ENCODE results near the gene PTPRK.

The PTPRK gene

GRCh38 chr6:128156321-128157111 lies 363.9 kb downstream of the PTPRK start:
- H4K91ac ChIP-seq (ENCODE audit: low read depth, low read length, poor library complexity) = no peak overlapping the region
- WGBS, 2 donors (ENCODE audit: extremely low coverage in 2 of 2, insufficient read length in 2 of 2, insufficient replicate concordance in 1 of 2) = no CpG with 5 or more reads among the region's 4 CpGs
- no peaks in the 10 kb centered on the region for H3K4me1 ChIP-seq (ENCODE audit: control insufficient read depth in 2 of 2, insufficient read depth in 1 of 2, low read depth in 1 of 2, low read length in 2 of 2)
- H2BK15ac ChIP-seq (ENCODE audit: low read length) = no peak overlapping the region
- no peak overlapping the region for H3K23ac ChIP-seq (ENCODE audit: low read depth, low read length, poor library complexity)
- no peak overlapping the region for H3K14ac ChIP-seq (ENCODE audit: low read length)
- no peak overlapping the region for H3K18ac ChIP-seq (ENCODE audit: low read length)
- no peak overlapping the region for H3K4ac ChIP-seq (ENCODE audit: low read length)
- no peak overlapping the region for H2BK120ac ChIP-seq (ENCODE audit: low read depth, low read length)
- no peaks in the 10 kb centered on the region for H3K36me3 ChIP-seq (replicated peaks in 1 of 2; ENCODE audit: control insufficient read depth in 2 of 2, insufficient read depth in 2 of 2, low read length in 2 of 2)
- H2BK12ac ChIP-seq (ENCODE audit: low read length) = no peak overlapping the region
- H3K4me3 ChIP-seq (ENCODE audit: low read length in 2 of 2) = no peak overlapping the region
- no peak overlapping the region for H3K4me2 ChIP-seq (ENCODE audit: insufficient read depth, low read length, poor library complexity, severe bottlenecking)
- no peaks in the 10 kb centered on the region for H3K9me3 ChIP-seq (replicated peaks in 1 of 2; ENCODE audit: control insufficient read depth in 2 of 2, insufficient read depth in 1 of 2, low read depth in 1 of 2, low read length in 2 of 2)
- no peak overlapping the region for H3K9ac ChIP-seq (ENCODE audit: low read depth, low read length, poor library complexity)
- no peaks in the 10 kb centered on the region for H3K27me3 ChIP-seq (ENCODE audit: control insufficient read depth in 3 of 3, insufficient read depth in 3 of 3, low read depth in 1 of 3, low read length in 3 of 3)
- no peaks in the 10 kb centered on the region for H3K79me1 ChIP-seq (ENCODE audit: low read depth, low read length)
- H2AK5ac ChIP-seq (ENCODE audit: low read depth, low read length) = no peak overlapping the region
- H4K8ac ChIP-seq (ENCODE audit: low read depth, low read length) = no peak overlapping the region
- H3K27ac ChIP-seq (replicated peaks; ENCODE audit: low read length) = no peak overlapping the region
- no peak overlapping the region for H2BK5ac ChIP-seq (ENCODE audit: low read length)
- DNase-seq (ENCODE audit: low spot score) = no peak
- no peak overlapping the region for H2AFZ ChIP-seq (ENCODE audit: low read length)

DNA sequence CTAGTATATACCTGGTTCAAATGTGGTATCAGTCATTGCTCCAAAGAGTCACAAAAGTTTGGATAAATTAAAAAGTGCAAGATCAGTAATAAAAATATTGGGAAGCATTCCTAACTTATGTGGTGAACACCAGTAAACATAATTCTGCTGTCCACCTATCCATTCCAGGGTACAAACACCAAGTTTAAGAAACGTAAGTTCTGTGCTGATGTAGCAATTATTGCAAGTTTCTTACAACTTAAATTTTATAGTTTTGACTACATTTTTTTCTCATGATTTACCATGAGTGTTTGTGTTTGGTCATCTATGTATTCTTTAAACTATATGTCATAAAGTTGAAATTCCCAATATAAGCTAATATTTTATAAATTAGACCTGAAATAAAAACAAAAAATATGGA lies 364.6 kb downstream of the PTPRK start:
- Histone ChIP-seq H3K14ac (ENCODE audit: low read length) (no peak overlapping the region), H3K36me3 (replicated peaks in 1 of 2; ENCODE audit: control insufficient read depth in 2 of 2, insufficient read depth in 2 of 2, low read length in 2 of 2) (no peaks in the 10 kb centered on the region), H3K27ac (replicated peaks; ENCODE audit: low read length) (no peak overlapping the region), H3K9ac (ENCODE audit: low read depth, low read length, poor library complexity) (no peak overlapping the region), H3K18ac (ENCODE audit: low read length) (no peak overlapping the region), H2AFZ (ENCODE audit: low read length) (no peak overlapping the region), H2BK12ac (ENCODE audit: low read length) (no peak overlapping the region), H2AK5ac (ENCODE audit: low read depth, low read length) (no peak overlapping the region), H3K23ac (ENCODE audit: low read depth, low read length, poor library complexity) (no peak overlapping the region), H3K9me3 (replicated peaks in 1 of 2; ENCODE audit: control insufficient read depth in 2 of 2, insufficient read depth in 1 of 2, low read depth in 1 of 2, low read length in 2 of 2) (no peaks in the 10 kb centered on the region), H4K8ac (ENCODE audit: low read depth, low read length) (no peak overlapping the region), H3K4ac (ENCODE audit: low read length) (no peak overlapping the region), H3K4me2 (ENCODE audit: insufficient read depth, low read length, poor library complexity, severe bottlenecking) (no peak overlapping the region), H3K79me1 (ENCODE audit: low read depth, low read length) (no peaks in the 10 kb centered on the region), H3K4me1 (ENCODE audit: control insufficient read depth in 2 of 2, insufficient read depth in 1 of 2, low read depth in 1 of 2, low read length in 2 of 2) (no peaks in the 10 kb centered on the region), H4K91ac (ENCODE audit: low read depth, low read length, poor library complexity) (no peak overlapping the region), H3K27me3 (ENCODE audit: control insufficient read depth in 3 of 3, insufficient read depth in 3 of 3, low read depth in 1 of 3, low read length in 3 of 3) (no peaks in the 10 kb centered on the region), H3K4me3 (ENCODE audit: low read length in 2 of 2) (no peak overlapping the region), H2BK15ac (ENCODE audit: low read length) (no peak overlapping the region), H2BK120ac (ENCODE audit: low read depth, low read length) (no peak overlapping the region), H2BK5ac (ENCODE audit: low read length) (no peak overlapping the region)
- DNase-seq (ENCODE audit: low spot score) = no peak
- no CpG with 5 or more reads among the region's 1 CpG for WGBS, 2 donors (ENCODE audit: extremely low coverage in 2 of 2, insufficient read length in 2 of 2, insufficient replicate concordance in 1 of 2)

GRCh38 chr6:128152551-128152950 lies 367.8 kb downstream of the PTPRK start:
- no peaks in the 10 kb centered on the region for H3K27me3 ChIP-seq (ENCODE audit: control insufficient read depth in 3 of 3, insufficient read depth in 3 of 3, low read depth in 1 of 3, low read length in 3 of 3)
- no peak overlapping the region for H4K91ac ChIP-seq (ENCODE audit: low read depth, low read length, poor library complexity)
- no peaks in the 10 kb centered on the region for H3K79me1 ChIP-seq (ENCODE audit: low read depth, low read length)
- H3K14ac ChIP-seq (ENCODE audit: low read length) = no peak overlapping the region
- H2BK120ac ChIP-seq (ENCODE audit: low read depth, low read length) = no peak overlapping the region
- H3K4me1 ChIP-seq (ENCODE audit: control insufficient read depth in 2 of 2, insufficient read depth in 1 of 2, low read depth in 1 of 2, low read length in 2 of 2) = no peaks in the 10 kb centered on the region
- no peaks in the 10 kb centered on the region for H3K9me3 ChIP-seq (replicated peaks in 1 of 2; ENCODE audit: control insufficient read depth in 2 of 2, insufficient read depth in 1 of 2, low read depth in 1 of 2, low read length in 2 of 2)
- no peak overlapping the region for H3K9ac ChIP-seq (ENCODE audit: low read depth, low read length, poor library complexity)
- no peak overlapping the region for H2BK12ac ChIP-seq (ENCODE audit: low read length)
- no peak overlapping the region for H2BK5ac ChIP-seq (ENCODE audit: low read length)
- no peak overlapping the region for H2AFZ ChIP-seq (ENCODE audit: low read length)
- H3K4me2 ChIP-seq (ENCODE audit: insufficient read depth, low read length, poor library complexity, severe bottlenecking) = no peak overlapping the region
- DNase-seq (ENCODE audit: low spot score) = no peak
- H2BK15ac ChIP-seq (ENCODE audit: low read length) = no peak overlapping the region
- no peak overlapping the region for H4K8ac ChIP-seq (ENCODE audit: low read depth, low read length)
- WGBS, 2 donors (ENCODE audit: extremely low coverage in 2 of 2, insufficient read length in 2 of 2, insufficient replicate concordance in 1 of 2) = no CpG with 5 or more reads among the region's 4 CpGs
- H3K18ac ChIP-seq (ENCODE audit: low read length) = no peak overlapping the region
- H3K36me3 ChIP-seq (replicated peaks in 1 of 2; ENCODE audit: control insufficient read depth in 2 of 2, insufficient read depth in 2 of 2, low read length in 2 of 2) = no peaks in the 10 kb centered on the region
- no peak overlapping the region for H3K4ac ChIP-seq (ENCODE audit: low read length)
- no peak overlapping the region for H3K4me3 ChIP-seq (ENCODE audit: low read length in 2 of 2)
- H3K27ac ChIP-seq (replicated peaks; ENCODE audit: low read length) = no peak overlapping the region
- no peak overlapping the region for H2AK5ac ChIP-seq (ENCODE audit: low read depth, low read length)
- no peak overlapping the region for H3K23ac ChIP-seq (ENCODE audit: low read depth, low read length, poor library complexity)

DNA sequence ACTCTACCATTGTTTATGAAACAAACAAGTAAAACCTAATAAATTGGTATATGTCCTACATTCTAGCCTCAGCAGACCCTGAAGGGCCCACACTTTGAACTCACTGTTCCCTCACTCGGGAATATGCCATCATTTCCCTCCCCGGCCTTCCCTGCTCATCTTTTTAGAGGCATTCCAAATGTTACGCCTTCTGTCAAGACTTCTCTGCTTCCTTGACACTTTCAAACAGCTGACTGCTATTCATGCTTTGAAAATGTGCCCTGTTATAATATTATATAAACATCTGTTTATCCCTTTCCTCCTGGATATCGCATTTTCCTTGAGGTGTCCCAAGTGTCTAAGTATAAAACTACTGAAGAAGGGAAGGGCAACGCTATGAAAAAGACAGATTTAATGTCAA lies 370.0 kb downstream of the PTPRK start:
- H3K23ac ChIP-seq (ENCODE audit: low read depth, low read length, poor library complexity) = no peak overlapping the region
- no peak overlapping the region for H2BK15ac ChIP-seq (ENCODE audit: low read length)
- H3K9me3 ChIP-seq (replicated peaks in 1 of 2; ENCODE audit: control insufficient read depth in 2 of 2, insufficient read depth in 1 of 2, low read depth in 1 of 2, low read length in 2 of 2) = no peaks in the 10 kb centered on the region
- H3K4me1 ChIP-seq (ENCODE audit: control insufficient read depth in 2 of 2, insufficient read depth in 1 of 2, low read depth in 1 of 2, low read length in 2 of 2) = no peaks in the 10 kb centered on the region
- H3K79me1 ChIP-seq (ENCODE audit: low read depth, low read length) = no peaks in the 10 kb centered on the region
- no peak overlapping the region for H4K8ac ChIP-seq (ENCODE audit: low read depth, low read length)
- H4K91ac ChIP-seq (ENCODE audit: low read depth, low read length, poor library complexity) = no peak overlapping the region
- no peak overlapping the region for H3K4ac ChIP-seq (ENCODE audit: low read length)
- H3K9ac ChIP-seq (ENCODE audit: low read depth, low read length, poor library complexity) = no peak overlapping the region
- H2AK5ac ChIP-seq (ENCODE audit: low read depth, low read length) = no peak overlapping the region
- no peaks in the 10 kb centered on the region for H3K27me3 ChIP-seq (ENCODE audit: control insufficient read depth in 3 of 3, insufficient read depth in 3 of 3, low read depth in 1 of 3, low read length in 3 of 3)
- no peak overlapping the region for H2BK12ac ChIP-seq (ENCODE audit: low read length)
- H3K4me3 ChIP-seq (ENCODE audit: low read length in 2 of 2) = no peak overlapping the region
- no peak overlapping the region for H3K4me2 ChIP-seq (ENCODE audit: insufficient read depth, low read length, poor library complexity, severe bottlenecking)
- H3K27ac ChIP-seq (replicated peaks; ENCODE audit: low read length) = no peak overlapping the region
- H3K36me3 ChIP-seq (replicated peaks in 1 of 2; ENCODE audit: control insufficient read depth in 2 of 2, insufficient read depth in 2 of 2, low read length in 2 of 2) = no peaks in the 10 kb centered on the region
- H2AFZ ChIP-seq (ENCODE audit: low read length) = no peak overlapping the region
- no peak overlapping the region for H3K14ac ChIP-seq (ENCODE audit: low read length)
- no peak overlapping the region for H2BK120ac ChIP-seq (ENCODE audit: low read depth, low read length)
- DNase-seq (ENCODE audit: low spot score) = no peak
- no peak overlapping the region for H2BK5ac ChIP-seq (ENCODE audit: low read length)
- no peak overlapping the region for H3K18ac ChIP-seq (ENCODE audit: low read length)
- no CpG with 5 or more reads among the region's 5 CpGs for WGBS, 2 donors (ENCODE audit: extremely low coverage in 2 of 2, insufficient read length in 2 of 2, insufficient replicate concordance in 1 of 2)
